T47D (cell line): Measurements from ENCODE around the gene AMOTL2.

Experiments
- DNase-seq, 2 experiments: peaks; one replicate each; pipeline versions ENCODE4 v3.0.0 to v3.0.0-alpha.2; 2011 to 2012; ENCODE audit warnings: low read depth in 1 of 2, low spot score in 1 of 2
- JUND ChIP-seq: IDR thresholded peaks from 2 replicates; pipeline ENCODE4 v1.6.1; 2012; ENCODE audit warnings: low read depth
- in situ Hi-C: cut with HindIII; loops from 2 replicates; pipeline ENCODE4 v1.10.0; 2016; ENCODE audit warnings: low sequenced_read_pairs, low pct_unique_long_range_greater_than_20kb

The AMOTL2 gene

GRCh38 chr3:134319931-134320330, 54.3 kb downstream of the AMOTL2 start:
- in situ Hi-C loops: no loop called here
- DNase-seq: no peak
- no peak for TF ChIP-seq JUND

- no peak for DNase-seq
- TF ChIP-seq JUND: no peak
- in situ Hi-C loops: no loop called here
Observed at GRCh38 chr3:134318166-134318565, 56.1 kb downstream of the AMOTL2 start.

GRCh38 chr3:134317106-134317947, 56.9 kb downstream of the AMOTL2 start:
- in situ Hi-C loops: no loop called here
- DNase-seq: no peak
- no peak for TF ChIP-seq JUND

GRCh38 chr3:134315286-134316106, 58.8 kb downstream of the AMOTL2 start:
- no peak for DNase-seq
- TF ChIP-seq JUND: no peak
- in situ Hi-C loops: no loop called here

- no peak for TF ChIP-seq JUND
- DNase-seq: peak in 1 of 2 experiments; percentile 45
- in situ Hi-C loops: no loop called here
Observed at GRCh38 chr3:134314588-134315285, 59.5 kb downstream of the AMOTL2 start.

- in situ Hi-C loops: no loop called here
- DNase-seq: peak in 1 of 2 experiments; percentile 51
Observed at GRCh38 chr3:134313847-134314587, 60.2 kb downstream of the AMOTL2 start.

GRCh38 chr3:134312873-134313846, 61.1 kb downstream of the AMOTL2 start:
- no peak for TF ChIP-seq JUND
- in situ Hi-C loops: no loop called here
- peak; percentile 83 to 89 for DNase-seq

More at GRCh38 chr3:134313847-134314587, 60.2 kb downstream of the AMOTL2 start:
- no peak for TF ChIP-seq JUND

- in situ Hi-C loops: no loop called here
- TF ChIP-seq JUND: no peak
- peak in 1 of 2 experiments; percentile 66 for DNase-seq
Observed at GRCh38 chr3:134312072-134312872, 62.0 kb downstream of the AMOTL2 start.

- DNase-seq: no peak
- in situ Hi-C loops: no loop called here
- no peak for TF ChIP-seq JUND
Observed at GRCh38 chr3:134311693-134312071, 62.6 kb downstream of the AMOTL2 start.

GRCh38 chr3:134311265-134311664, 63.0 kb downstream of the AMOTL2 start:
- no peak for TF ChIP-seq JUND
- in situ Hi-C loops: no loop called here
- no peak for DNase-seq
